Muscle layer of colon (tissue), 2 donors: ENCODE results near the gene RUFY2.

Source experiments
- H3K27ac ChIP-seq: one replicate; pipeline ENCODE4 v1.7.0; 2013; ENCODE audit warnings: low read depth, mild to moderate bottlenecking, low read length, moderate library complexity
- H3K27me3 ChIP-seq, 2 donors: one replicate each; pipeline ENCODE4 v1.7.0; 2013; ENCODE audit warnings: low read length in 2 of 2, mild to moderate bottlenecking in 2 of 2; ENCODE audit not compliant: insufficient read depth in 2 of 2, control insufficient read depth in 1 of 2
- H3K36me3 ChIP-seq: one replicate; pipeline ENCODE4 v1.7.0; 2013; ENCODE audit warnings: mild to moderate bottlenecking, low read length; ENCODE audit not compliant: insufficient read depth
- H3K4me1 ChIP-seq: one replicate; pipeline ENCODE4 v1.7.0; 2013; ENCODE audit warnings: mild to moderate bottlenecking, low read length; ENCODE audit not compliant: insufficient read depth
- H3K4me3 ChIP-seq, 2 donors: one replicate each; pipeline ENCODE4 v1.7.0; 2013; ENCODE audit warnings: low read length in 2 of 2, low read depth in 1 of 2, mild to moderate bottlenecking in 1 of 2, moderate library complexity in 1 of 2
- H3K9ac ChIP-seq: one replicate; pipeline ENCODE4 v1.7.0; 2013; ENCODE audit warnings: low read length
- H3K9me3 ChIP-seq: one replicate; pipeline ENCODE4 v1.7.0; 2013; ENCODE audit warnings: mild to moderate bottlenecking, low read length
- donor health status: abdominal sarcoma.
- donor health status: Adenocarcinoma of cecum.

The RUFY2 gene

GRCh38 chr10:68362590-68362989 is 44.5 kb downstream of the RUFY2 start:
- no peak overlapping the region for H3K27ac ChIP-seq
- no peak overlapping the region for H3K4me3 ChIP-seq
- H3K9me3 ChIP-seq, result no peaks in the 10 kb centered on the region
- H3K36me3 ChIP-seq, result peaks cover 28% of the 10 kb centered on the region
- H3K9ac ChIP-seq, result no peak overlapping the region
- H3K4me1 ChIP-seq, result no peaks in the 10 kb centered on the region
- H3K27me3 ChIP-seq, result no peaks in the 10 kb centered on the region

DNA sequence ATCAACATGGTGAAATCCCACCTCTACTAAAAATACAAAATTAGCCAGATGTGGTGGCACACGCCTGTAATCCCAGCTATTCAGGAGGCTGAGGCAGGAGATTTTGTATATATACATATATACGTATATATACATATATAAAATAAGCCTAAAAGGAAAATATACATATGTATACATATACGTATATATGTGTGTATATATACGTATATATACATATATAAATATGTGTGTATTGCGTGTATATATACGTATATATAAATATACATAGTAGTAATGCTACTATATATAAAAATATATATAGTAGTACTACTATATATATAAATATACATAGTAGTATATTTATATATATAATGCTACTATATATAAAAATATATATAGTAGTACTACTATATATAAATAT is 47.9 kb downstream of the RUFY2 start:
- Histone ChIP-seq H3K36me3 (peaks cover 24% of the 10 kb centered on the region), H3K9me3 (no peaks in the 10 kb centered on the region), H3K4me3 (no peak overlapping the region), H3K27me3 (no peaks in the 10 kb centered on the region), H3K9ac (no peak overlapping the region), H3K4me1 (no peaks in the 10 kb centered on the region), H3K27ac (no peak overlapping the region)

DNA sequence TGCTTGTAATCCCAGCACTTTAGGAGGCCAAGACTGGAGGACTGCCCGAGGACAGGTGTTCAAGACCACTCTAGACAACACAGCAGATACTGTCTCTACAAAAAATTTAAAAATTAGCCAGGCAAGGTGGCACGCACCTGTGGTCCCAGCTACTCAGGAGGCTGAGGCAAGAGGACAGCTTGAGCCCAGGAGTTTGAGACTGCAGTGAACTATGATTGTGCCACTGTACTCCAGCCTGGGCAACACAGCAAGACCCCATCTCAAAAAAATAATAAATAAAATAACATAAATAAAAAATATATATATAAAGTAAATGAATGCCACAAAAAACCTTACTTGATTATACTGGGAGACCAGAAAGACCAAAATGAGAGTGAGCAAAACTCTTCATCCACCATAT is 53.5 kb downstream of the RUFY2 start:
- Histone ChIP-seq H3K27me3 (no peaks in the 10 kb centered on the region), H3K27ac (no peak overlapping the region), H3K36me3 (peaks cover 35% of the 10 kb centered on the region), H3K4me1 (no peaks in the 10 kb centered on the region), H3K4me3 (no peak overlapping the region), H3K9ac (no peak overlapping the region), H3K9me3 (no peaks in the 10 kb centered on the region)

- no peaks in the 10 kb centered on the region for H3K9me3 ChIP-seq
- no peak overlapping the region for H3K4me3 ChIP-seq
- no peak overlapping the region for H3K9ac ChIP-seq
- H3K27ac ChIP-seq, result no peak overlapping the region
- H3K27me3 ChIP-seq, result no peaks in the 10 kb centered on the region
- peaks cover 29% of the 10 kb centered on the region for H3K36me3 ChIP-seq
- no peaks in the 10 kb centered on the region for H3K4me1 ChIP-seq
Measured at GRCh38 chr10:68348265-68348741, 58.8 kb downstream of the RUFY2 start.

DNA sequence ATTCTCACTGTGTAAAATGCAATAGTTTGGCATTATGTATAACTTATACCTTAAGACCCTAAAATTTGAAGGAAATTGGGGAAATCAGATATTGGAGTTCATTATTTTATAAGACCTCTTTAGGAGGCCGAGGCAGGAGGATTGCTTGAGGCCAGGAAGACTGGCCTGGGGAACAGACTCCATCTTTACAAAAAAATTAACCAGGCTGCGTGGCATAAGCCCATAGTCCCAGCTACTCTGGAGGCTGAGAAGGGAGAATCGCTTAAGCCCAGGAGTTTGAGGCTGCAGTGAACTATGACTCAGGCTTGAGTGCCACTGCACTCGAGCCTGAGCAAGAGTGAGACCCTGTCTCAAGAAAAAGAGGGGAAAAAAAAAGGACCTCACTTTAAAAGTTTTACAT is 60.3 kb downstream of the RUFY2 start:
- no peak overlapping the region for H3K9ac ChIP-seq
- no peak overlapping the region for H3K4me3 ChIP-seq
- peaks cover 35% of the 10 kb centered on the region for H3K36me3 ChIP-seq
- H3K27me3 ChIP-seq, result no peaks in the 10 kb centered on the region
- no peak overlapping the region for H3K27ac ChIP-seq
- no peaks in the 10 kb centered on the region for H3K9me3 ChIP-seq
- no peaks in the 10 kb centered on the region for H3K4me1 ChIP-seq

DNA sequence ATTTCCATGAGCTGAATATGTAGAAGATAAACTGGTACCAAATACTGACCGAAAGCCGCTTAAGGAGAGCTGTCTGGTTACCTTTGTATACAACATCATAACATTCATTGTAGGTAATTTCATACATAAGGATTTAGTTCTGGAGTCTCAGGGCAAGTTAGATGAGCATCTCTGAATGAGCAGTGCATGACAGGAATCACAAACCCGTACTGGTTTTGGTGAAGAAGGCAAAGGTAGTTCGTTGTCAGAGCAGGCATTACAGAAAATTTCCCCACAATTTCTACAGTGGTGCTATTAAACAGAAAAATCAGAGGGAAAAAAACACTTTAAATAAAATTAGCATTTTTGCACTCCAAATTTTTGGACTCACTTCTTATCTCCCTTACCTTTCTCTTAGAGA is 61.5 kb downstream of the RUFY2 start:
- Histone ChIP-seq H3K4me3 (no peak overlapping the region), H3K36me3 (peaks cover 41% of the 10 kb centered on the region)

DNA sequence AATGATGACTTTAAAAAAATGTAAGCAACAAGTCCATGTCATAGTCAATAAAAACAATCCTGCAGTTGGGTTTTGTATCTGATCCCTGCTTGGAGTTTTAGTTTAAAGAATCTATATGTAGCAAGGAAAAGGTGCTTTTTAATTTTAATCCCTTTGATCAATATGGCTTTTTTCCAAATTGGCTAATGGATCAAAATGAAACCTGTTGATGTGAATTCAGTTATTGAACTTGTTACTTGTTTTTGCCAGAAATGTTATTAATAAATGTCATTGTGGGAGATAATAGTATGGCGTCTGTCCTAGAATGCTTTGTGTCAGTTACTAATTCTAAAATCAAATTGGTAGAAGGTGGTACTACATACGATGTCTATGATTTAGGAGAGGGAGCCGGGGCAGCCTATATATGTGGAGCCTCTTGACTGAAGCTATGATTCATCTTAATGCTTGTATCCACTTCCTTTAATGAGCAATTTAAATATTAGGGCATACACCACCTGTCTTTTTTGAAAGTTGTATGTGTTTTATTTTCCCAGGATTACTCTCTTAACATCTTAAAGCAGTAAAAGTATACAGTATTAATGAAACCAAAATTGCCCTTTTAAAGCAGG is 64.1 kb downstream of the RUFY2 start:
- Histone ChIP-seq H3K4me1 (peaks cover 7% of the 10 kb centered on the region), H3K27me3 (no peaks in the 10 kb centered on the region), H3K9ac (no peak overlapping the region), H3K27ac (no peak overlapping the region), H3K4me3 (no peak overlapping the region), H3K9me3 (no peaks in the 10 kb centered on the region), H3K36me3 (peaks cover 51% of the 10 kb centered on the region)

More for the DNA sequence above, 61.5 kb downstream of the RUFY2 start:
- Histone ChIP-seq H3K9me3 (no peaks in the 10 kb centered on the region), H3K27me3 (no peaks in the 10 kb centered on the region), H3K27ac (no peak overlapping the region), H3K4me1 (no peaks in the 10 kb centered on the region), H3K9ac (no peak overlapping the region)

GRCh38 chr10:68340358-68341080 is 66.6 kb downstream of the RUFY2 start:
- peaks cover 30% of the 10 kb centered on the region for H3K4me1 ChIP-seq
- no peaks in the 10 kb centered on the region for H3K9me3 ChIP-seq
- H3K27me3 ChIP-seq, result no peaks in the 10 kb centered on the region
- H3K9ac ChIP-seq, result no peak overlapping the region
- no peak overlapping the region for H3K4me3 ChIP-seq
- no peak overlapping the region for H3K27ac ChIP-seq
- peaks cover 51% of the 10 kb centered on the region for H3K36me3 ChIP-seq

- Histone ChIP-seq H3K9ac (no peak overlapping the region), H3K4me1 (peaks cover 41% of the 10 kb centered on the region), H3K4me3 (no peak overlapping the region), H3K27ac (no peak overlapping the region), H3K36me3 (peaks cover 36% of the 10 kb centered on the region), H3K27me3 (no peaks in the 10 kb centered on the region), H3K9me3 (no peaks in the 10 kb centered on the region)
Measured at GRCh38 chr10:68336754-68337351, 70.2 kb downstream of the RUFY2 start.

- peaks cover 41% of the 10 kb centered on the region for H3K4me1 ChIP-seq
- no peaks in the 10 kb centered on the region for H3K27me3 ChIP-seq
- peaks cover 16% of the 10 kb centered on the region for H3K36me3 ChIP-seq
- peak overlapping the region in 1 of 2 donors; percentile 94 for H3K4me3 ChIP-seq
- peak overlapping the region; percentile 41 for H3K27ac ChIP-seq
- H3K9me3 ChIP-seq, result no peaks in the 10 kb centered on the region
- peak overlapping the region; percentile 99 for H3K9ac ChIP-seq
Measured at GRCh38 chr10:68334672-68335467, 72.2 kb downstream of the RUFY2 start.
